HEK293 (cell line): ENCODE data around the gene TLE4.

Experiments used
- GLIS1 ChIP-seq: fragments of 450-650 bp; formaldehyde crosslinking; IDR thresholded peaks from 2 replicates; pipeline ENCODE4 v1.5.1; 2016; ENCODE audit warnings: missing biosample characterization, missing genetic modification characterization
- PRDM1 ChIP-seq: fragments of 450-650 bp; formaldehyde crosslinking; IDR thresholded peaks from 2 replicates; pipeline ENCODE4; 2016; ENCODE audit warnings: missing biosample characterization, missing genetic modification characterization
- SP3 ChIP-seq: fragments of 450-650 bp; formaldehyde crosslinking; IDR thresholded peaks from 2 replicates; pipeline ENCODE4 v1.5.1; 2016; ENCODE audit warnings: missing biosample characterization, missing genetic modification characterization
- SP7 ChIP-seq: fragments of 450-650 bp; formaldehyde crosslinking; IDR thresholded peaks from 2 replicates; pipeline ENCODE4 v1.5.1; 2016; ENCODE audit warnings: missing biosample characterization, missing genetic modification characterization
- TCF7L2 ChIP-seq: IDR thresholded peaks from 2 replicates; pipeline ENCODE4 v1.6.1; 2011; ENCODE audit warnings: low read depth, mild to moderate bottlenecking, inconsistent platforms, low read length, moderate library complexity, borderline replicate concordance
- ZBTB26 ChIP-seq: fragments of 450-650 bp; formaldehyde crosslinking; optimal IDR thresholded peaks from 2 replicates; pipeline ENCODE3; 2016; ENCODE audit warnings: missing biosample characterization, mild to moderate bottlenecking, missing genetic modification characterization
- ZBTB49 ChIP-seq: fragments of 450-650 bp; formaldehyde crosslinking; IDR thresholded peaks from 2 replicates; pipeline ENCODE4 v1.5.1; 2016; ENCODE audit warnings: missing biosample characterization, missing genetic modification characterization, low read depth
- ZEB2 ChIP-seq: fragments of 450-650 bp; formaldehyde crosslinking; IDR thresholded peaks from 2 replicates; pipeline ENCODE4 v1.5.1; 2016; ENCODE audit warnings: missing biosample characterization, missing genetic modification characterization
- ZNF10 ChIP-seq: fragments of 450-650 bp; formaldehyde crosslinking; IDR thresholded peaks from 2 replicates; pipeline ENCODE4 v1.5.1; 2017; ENCODE audit warnings: missing biosample characterization, missing genetic modification characterization
- ZNF133 ChIP-seq: fragments of 450-650 bp; formaldehyde crosslinking; IDR thresholded peaks from 2 replicates; pipeline ENCODE4 v1.5.1; 2016; ENCODE audit warnings: missing biosample characterization, missing genetic modification characterization
- ZNF146 ChIP-seq: fragments of 450-650 bp; formaldehyde crosslinking; IDR thresholded peaks from 2 replicates; pipeline ENCODE4 v1.5.1; 2016; ENCODE audit warnings: missing biosample characterization, missing genetic modification characterization
- ZNF148 ChIP-seq: fragments of 450-650 bp; formaldehyde crosslinking; IDR thresholded peaks from 2 replicates; pipeline ENCODE4 v1.5.0; 2017; ENCODE audit warnings: missing biosample characterization, missing genetic modification characterization, borderline replicate concordance
- ZNF16 ChIP-seq: fragments of 450-650 bp; formaldehyde crosslinking; IDR thresholded peaks from 2 replicates; pipeline ENCODE4 v1.5.1; 2016; ENCODE audit warnings: low read depth, missing biosample characterization, missing genetic modification characterization
- ZNF175 ChIP-seq: fragments of 450-650 bp; formaldehyde crosslinking; IDR thresholded peaks from 2 replicates; pipeline ENCODE4 v1.5.1; 2016; ENCODE audit warnings: missing biosample characterization, missing genetic modification characterization
- ZNF26 ChIP-seq: fragments of 450-650 bp; formaldehyde crosslinking; IDR thresholded peaks from 2 replicates; pipeline ENCODE4 v1.5.1; 2016; ENCODE audit warnings: missing biosample characterization, missing genetic modification characterization
- ZNF350 ChIP-seq: fragments of 450-650 bp; formaldehyde crosslinking; IDR thresholded peaks from 2 replicates; pipeline ENCODE4 v1.5.0; 2017; ENCODE audit warnings: missing biosample characterization, mild to moderate bottlenecking, missing genetic modification characterization
- ZNF354C ChIP-seq: fragments of 450-650 bp; formaldehyde crosslinking; IDR thresholded peaks from 2 replicates; pipeline ENCODE4 v1.5.1; 2016; ENCODE audit warnings: missing biosample characterization, missing genetic modification characterization, low read depth, borderline replicate concordance
- ZNF366 ChIP-seq: fragments of 450-650 bp; formaldehyde crosslinking; conservative IDR thresholded peaks from 2 replicates; pipeline ENCODE4 v1.5.1; 2016; ENCODE audit warnings: missing biosample characterization, missing genetic modification characterization
- ZNF548 ChIP-seq: fragments of 450-650 bp; formaldehyde crosslinking; IDR thresholded peaks from 2 replicates; pipeline ENCODE4 v1.5.1; 2016; ENCODE audit warnings: missing biosample characterization, missing genetic modification characterization
- ZNF571 ChIP-seq: fragments of 450-650 bp; formaldehyde crosslinking; IDR thresholded peaks from 2 replicates; pipeline ENCODE4 v1.5.0; 2017; ENCODE audit warnings: missing biosample characterization, missing genetic modification characterization
- TF ChIP-seq, protein P1 (sequence below): fragments of 450-650 bp; formaldehyde crosslinking; IDR thresholded peaks from 2 replicates; pipeline ENCODE4; 2016; ENCODE audit warnings: missing biosample characterization, missing genetic modification characterization
- TF ChIP-seq, protein P2 (sequence below): fragments of 450-650 bp; formaldehyde crosslinking; IDR thresholded peaks from 2 replicates; pipeline ENCODE4 v1.5.1; 2016; ENCODE audit warnings: missing biosample characterization, missing genetic modification characterization
- TF ChIP-seq, protein P3 (sequence below): fragments of 450-650 bp; formaldehyde crosslinking; IDR thresholded peaks from 2 replicates; pipeline ENCODE4 v1.5.1; 2016; ENCODE audit warnings: missing biosample characterization, missing genetic modification characterization
- TF ChIP-seq, protein P4 (sequence below): fragments of 450-650 bp; formaldehyde crosslinking; IDR thresholded peaks from 2 replicates; pipeline ENCODE4 v1.5.1; 2016; ENCODE audit warnings: missing biosample characterization, missing genetic modification characterization

Gene TLE4

GRCh38 chr9:79571309-79572031 is at the start of gene TLE4 (continued):
- TF ChIP-seq SP7 (tag by site-specific recombination), result peak; percentile 27; the same call in 1 of the 2 replicates
- no peak for TF ChIP-seq ZNF548
- TF ChIP-seq ZNF26 (tag by site-specific recombination), result no peak
- TF ChIP-seq ZNF571 (tag by site-specific recombination), result no peak
- TF ChIP-seq TCF7L2, result peak; percentile 94
- no peak for TF ChIP-seq ZNF350 (tag by site-specific recombination)
- no peak for TF ChIP-seq ZNF148 (tag by site-specific recombination)
- TF ChIP-seq, protein P1, sequence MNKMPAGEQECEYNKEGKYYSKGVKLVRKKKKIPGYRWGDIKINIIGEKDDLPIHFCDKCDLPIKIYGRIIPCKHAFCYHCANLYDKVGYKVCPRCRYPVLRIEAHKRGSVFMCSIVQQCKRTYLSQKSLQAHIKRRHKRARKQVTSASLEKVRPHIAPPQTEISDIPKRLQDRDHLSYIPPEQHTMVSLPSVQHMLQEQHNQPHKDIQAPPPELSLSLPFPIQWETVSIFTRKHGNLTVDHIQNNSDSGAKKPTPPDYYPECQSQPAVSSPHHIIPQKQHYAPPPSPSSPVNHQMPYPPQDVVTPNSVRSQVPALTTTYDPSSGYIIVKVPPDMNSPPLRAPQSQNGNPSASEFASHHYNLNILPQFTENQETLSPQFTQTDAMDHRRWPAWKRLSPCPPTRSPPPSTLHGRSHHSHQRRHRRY (tag by site-specific recombination), result no peak
- no peak for TF ChIP-seq PRDM1 (tag by site-specific recombination)
- peak; percentile 97 for TF ChIP-seq SP3 (tag by site-specific recombination)
- TF ChIP-seq, protein P2, sequence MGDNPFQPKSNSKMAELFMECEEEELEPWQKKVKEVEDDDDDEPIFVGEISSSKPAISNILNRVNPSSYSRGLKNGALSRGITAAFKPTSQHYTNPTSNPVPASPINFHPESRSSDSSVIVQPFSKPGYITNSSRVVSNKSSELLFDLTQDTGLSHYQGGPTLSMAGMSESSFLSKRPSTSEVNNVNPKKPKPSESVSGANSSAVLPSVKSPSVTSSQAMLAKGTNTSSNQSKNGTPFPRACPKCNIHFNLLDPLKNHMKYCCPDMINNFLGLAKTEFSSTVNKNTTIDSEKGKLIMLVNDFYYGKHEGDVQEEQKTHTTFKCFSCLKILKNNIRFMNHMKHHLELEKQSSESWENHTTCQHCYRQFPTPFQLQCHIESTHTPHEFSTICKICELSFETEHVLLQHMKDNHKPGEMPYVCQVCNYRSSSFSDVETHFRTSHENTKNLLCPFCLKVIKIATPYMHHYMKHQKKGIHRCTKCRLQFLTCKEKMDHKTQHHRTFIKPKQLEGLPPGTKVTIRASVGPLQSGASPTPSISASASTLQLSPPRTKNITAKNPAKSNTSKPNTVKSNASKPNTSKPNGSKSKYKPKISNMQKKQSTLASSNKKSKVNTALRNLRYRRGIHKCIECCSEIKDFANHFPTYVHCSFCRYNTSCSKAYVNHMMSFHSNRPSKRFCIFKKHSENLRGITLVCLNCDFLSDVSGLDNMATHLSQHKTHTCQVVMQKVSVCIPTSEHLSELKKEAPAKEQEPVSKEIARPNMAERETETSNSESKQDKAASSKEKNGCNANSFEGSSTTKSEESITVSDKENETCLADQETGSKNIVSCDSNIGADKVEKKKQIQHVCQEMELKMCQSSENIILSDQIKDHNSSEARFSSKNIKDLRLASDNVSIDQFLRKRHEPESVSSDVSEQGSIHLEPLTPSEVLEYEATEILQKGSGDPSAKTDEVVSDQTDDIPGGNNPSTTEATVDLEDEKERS (tag by site-specific recombination), result no peak
- TF ChIP-seq ZNF133 (tag by site-specific recombination), result no peak
- no peak for TF ChIP-seq ZNF10
- TF ChIP-seq, protein P3, sequence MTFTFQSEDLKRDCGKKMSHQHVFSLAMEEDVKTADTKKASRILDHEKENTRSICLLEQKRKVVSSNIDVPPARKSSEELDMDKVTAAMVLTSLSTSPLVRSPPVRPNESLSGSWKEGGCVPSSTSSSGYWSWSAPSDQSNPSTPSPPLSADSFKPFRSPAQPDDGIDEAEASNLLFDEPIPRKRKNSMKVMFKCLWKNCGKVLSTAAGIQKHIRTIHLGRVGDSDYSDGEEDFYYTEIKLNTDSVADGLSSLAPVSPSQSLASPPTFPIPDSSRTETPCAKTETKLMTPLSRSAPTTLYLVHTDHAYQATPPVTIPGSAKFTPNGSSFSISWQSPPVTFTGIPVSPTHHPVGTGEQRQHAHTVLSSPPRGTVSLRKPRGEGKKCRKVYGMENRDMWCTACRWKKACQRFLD, result no peak
- no peak for TF ChIP-seq GLIS1 (tag by site-specific recombination)
- TF ChIP-seq, protein P4, sequence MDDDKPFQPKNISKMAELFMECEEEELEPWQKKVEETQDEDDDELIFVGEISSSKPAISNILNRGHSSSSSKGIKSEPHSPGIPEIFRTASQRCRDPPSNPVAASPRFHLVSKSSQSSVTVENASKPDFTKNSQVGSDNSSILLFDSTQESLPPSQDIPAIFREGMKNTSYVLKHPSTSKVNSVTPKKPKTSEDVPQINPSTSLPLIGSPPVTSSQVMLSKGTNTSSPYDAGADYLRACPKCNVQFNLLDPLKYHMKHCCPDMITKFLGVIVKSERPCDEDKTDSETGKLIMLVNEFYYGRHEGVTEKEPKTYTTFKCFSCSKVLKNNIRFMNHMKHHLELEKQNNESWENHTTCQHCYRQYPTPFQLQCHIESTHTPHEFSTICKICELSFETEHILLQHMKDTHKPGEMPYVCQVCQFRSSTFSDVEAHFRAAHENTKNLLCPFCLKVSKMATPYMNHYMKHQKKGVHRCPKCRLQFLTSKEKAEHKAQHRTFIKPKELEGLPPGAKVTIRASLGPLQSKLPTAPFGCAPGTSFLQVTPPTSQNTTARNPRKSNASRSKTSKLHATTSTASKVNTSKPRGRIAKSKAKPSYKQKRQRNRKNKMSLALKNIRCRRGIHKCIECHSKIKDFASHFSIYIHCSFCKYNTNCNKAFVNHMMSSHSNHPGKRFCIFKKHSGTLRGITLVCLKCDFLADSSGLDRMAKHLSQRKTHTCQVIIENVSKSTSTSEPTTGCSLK (tag by site-specific recombination), result no peak
- TF ChIP-seq ZNF175 (tag by site-specific recombination), result no peak
- TF ChIP-seq ZBTB49 (tag by site-specific recombination), result no peak
- peak; percentile 45 for TF ChIP-seq ZEB2 (tag by site-specific recombination)
- no peak for TF ChIP-seq ZNF16 (tag by site-specific recombination)
- TF ChIP-seq ZNF366 (tag by site-specific recombination), result no peak
- TF ChIP-seq ZNF354C (tag by site-specific recombination), result no peak
- no peak for TF ChIP-seq ZBTB26 (tag by site-specific recombination)
- TF ChIP-seq ZNF146 (tag by site-specific recombination), result no peak
